Gastrocnemius medialis (tissue), 4 donors: ENCODE measurements around the gene FCRL4.

Source experiments
- POLR2A ChIP-seq, 2 donors: fragments of 450-650 bp; IDR thresholded peaks; one replicate each; pipeline ENCODE4 v1.6.1; 2017; ENCODE audit warnings: antibody characterized with exemption in 2 of 2, mild to moderate bottlenecking in 2 of 2, moderate library complexity in 2 of 2
- TF ChIP-seq, protein P1 (sequence below), 5 experiments: fragments of 450-650 bp in 3 of 5; fragments of 200-600 bp in 2 of 5; sonication (generic) in 2 of 5; IDR thresholded peaks in 4 of 5; conservative IDR thresholded peaks in 1 of 5; 1 replicate in 4 of 5; 2 replicates in 1 of 5; pipeline ENCODE4 v1.5.1; 2016 to 2019; ENCODE audit warnings: antibody characterized with exemption in 5 of 5, mild to moderate bottlenecking in 3 of 5, moderate library complexity in 3 of 5

DNA sequence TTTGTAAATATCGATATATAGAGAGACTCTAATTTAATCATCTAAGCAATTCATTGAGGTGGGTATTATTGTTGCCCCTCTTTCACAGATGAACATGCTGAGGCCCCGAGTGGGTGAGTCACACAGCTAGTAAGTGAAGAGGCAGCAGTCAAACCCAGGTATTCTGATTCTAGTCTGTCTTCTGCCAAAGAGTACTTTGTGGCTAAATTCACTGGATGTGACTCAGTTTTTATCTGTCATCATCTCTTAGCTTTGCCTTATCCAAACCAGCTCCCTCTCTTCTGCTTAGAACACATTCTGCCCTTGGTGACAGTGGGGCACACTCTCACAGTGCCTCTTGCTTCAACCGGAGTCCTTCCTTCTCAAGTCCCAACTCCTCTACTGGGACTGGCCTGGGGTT lies 57.0 kb downstream of the FCRL4 start:
- TF ChIP-seq, protein P1, sequence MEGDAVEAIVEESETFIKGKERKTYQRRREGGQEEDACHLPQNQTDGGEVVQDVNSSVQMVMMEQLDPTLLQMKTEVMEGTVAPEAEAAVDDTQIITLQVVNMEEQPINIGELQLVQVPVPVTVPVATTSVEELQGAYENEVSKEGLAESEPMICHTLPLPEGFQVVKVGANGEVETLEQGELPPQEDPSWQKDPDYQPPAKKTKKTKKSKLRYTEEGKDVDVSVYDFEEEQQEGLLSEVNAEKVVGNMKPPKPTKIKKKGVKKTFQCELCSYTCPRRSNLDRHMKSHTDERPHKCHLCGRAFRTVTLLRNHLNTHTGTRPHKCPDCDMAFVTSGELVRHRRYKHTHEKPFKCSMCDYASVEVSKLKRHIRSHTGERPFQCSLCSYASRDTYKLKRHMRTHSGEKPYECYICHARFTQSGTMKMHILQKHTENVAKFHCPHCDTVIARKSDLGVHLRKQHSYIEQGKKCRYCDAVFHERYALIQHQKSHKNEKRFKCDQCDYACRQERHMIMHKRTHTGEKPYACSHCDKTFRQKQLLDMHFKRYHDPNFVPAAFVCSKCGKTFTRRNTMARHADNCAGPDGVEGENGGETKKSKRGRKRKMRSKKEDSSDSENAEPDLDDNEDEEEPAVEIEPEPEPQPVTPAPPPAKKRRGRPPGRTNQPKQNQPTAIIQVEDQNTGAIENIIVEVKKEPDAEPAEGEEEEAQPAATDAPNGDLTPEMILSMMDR (IDR thresholded peaks at IDR 0.05 in 4 of 5, conservative IDR thresholded peaks at IDR 0.05 in 1 of 5): no peak
- TF ChIP-seq POLR2A (IDR thresholded peaks at IDR 0.05): no peak
